ENCODE results near the gene ANKRD30A.

DNA sequence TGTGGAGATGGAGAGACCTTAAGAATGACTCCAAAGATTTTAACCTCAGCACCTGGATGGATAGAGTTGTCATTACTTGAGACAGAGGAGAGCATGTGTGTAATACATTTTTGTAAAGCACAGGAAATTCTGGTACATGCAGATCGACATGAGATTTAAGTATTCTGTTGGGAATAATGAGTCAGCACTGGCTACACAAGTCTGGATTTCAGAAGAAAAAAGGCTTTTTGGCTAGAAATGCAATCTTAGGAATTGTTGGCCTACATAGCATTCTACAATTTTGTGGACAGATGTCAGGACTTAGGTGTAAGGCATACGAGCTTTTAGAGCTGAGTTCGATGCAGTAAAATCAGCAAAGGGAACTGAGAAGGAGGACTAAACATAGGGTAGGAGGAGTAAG, 24.1 kb upstream of the ANKRD30A start:
- TF ChIP-seq GABPA (IDR thresholded peaks at IDR 0.05 in 1 of 2, conservative IDR thresholded peaks at IDR 0.05 in 1 of 2) (no peak), YY1 (IDR thresholded peaks at IDR 0.05) (no peak), CTCF (IDR thresholded peaks at IDR 0.05; ENCODE audit: low read depth, low read length, missing input control) (no peak)
- TF ChIP-seq, protein P1, sequence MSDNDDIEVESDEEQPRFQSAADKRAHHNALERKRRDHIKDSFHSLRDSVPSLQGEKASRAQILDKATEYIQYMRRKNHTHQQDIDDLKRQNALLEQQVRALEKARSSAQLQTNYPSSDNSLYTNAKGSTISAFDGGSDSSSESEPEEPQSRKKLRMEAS (IDR thresholded peaks at IDR 0.05): no peak
- TF ChIP-seq, protein P2, sequence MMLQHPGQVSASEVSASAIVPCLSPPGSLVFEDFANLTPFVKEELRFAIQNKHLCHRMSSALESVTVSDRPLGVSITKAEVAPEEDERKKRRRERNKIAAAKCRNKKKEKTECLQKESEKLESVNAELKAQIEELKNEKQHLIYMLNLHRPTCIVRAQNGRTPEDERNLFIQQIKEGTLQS (IDR thresholded peaks at IDR 0.05): no peak

All from liver (tissue), 3 donors.